ENCODE measurements around the gene CEP170B.
"Not testable (repeated sequence)": the region's sequence is repeated elsewhere in the genome, so short reads cannot be mapped to it uniquely, and the experiment has no call there.

The CEP170B gene

GRCh38 chr14:104830781-104831180, 34.3 kb upstream of the CEP170B start:
- Histone ChIP-seq H3K4me3 (replicated peaks; ENCODE audit: insufficient read depth, low read length) (no peak overlapping the region), H3K27me3 (ENCODE audit: insufficient read depth, poor library complexity, severe bottlenecking) (peaks cover 10% of the 10 kb centered on the region), H3K27ac (replicated peaks) (no peak overlapping the region)
- TF ChIP-seq POLR2AphosphoS5 (IDR thresholded peaks at IDR 0.05; ENCODE audit: low read depth) = no peak
- TF ChIP-seq SPI1 (IDR thresholded peaks at IDR 0.05; ENCODE audit: borderline replicate concordance, low read depth) = no peak
- no peak for TF ChIP-seq GABPA (IDR thresholded peaks at IDR 0.05; ENCODE audit: low read depth)
- TF ChIP-seq REST (IDR thresholded peaks at IDR 0.05; ENCODE audit: insufficient replicate concordance, low read depth) = no peak
- no peak for DNase-seq (ENCODE audit: low read depth in 1 of 2, low spot score in 1 of 2)

DNA sequence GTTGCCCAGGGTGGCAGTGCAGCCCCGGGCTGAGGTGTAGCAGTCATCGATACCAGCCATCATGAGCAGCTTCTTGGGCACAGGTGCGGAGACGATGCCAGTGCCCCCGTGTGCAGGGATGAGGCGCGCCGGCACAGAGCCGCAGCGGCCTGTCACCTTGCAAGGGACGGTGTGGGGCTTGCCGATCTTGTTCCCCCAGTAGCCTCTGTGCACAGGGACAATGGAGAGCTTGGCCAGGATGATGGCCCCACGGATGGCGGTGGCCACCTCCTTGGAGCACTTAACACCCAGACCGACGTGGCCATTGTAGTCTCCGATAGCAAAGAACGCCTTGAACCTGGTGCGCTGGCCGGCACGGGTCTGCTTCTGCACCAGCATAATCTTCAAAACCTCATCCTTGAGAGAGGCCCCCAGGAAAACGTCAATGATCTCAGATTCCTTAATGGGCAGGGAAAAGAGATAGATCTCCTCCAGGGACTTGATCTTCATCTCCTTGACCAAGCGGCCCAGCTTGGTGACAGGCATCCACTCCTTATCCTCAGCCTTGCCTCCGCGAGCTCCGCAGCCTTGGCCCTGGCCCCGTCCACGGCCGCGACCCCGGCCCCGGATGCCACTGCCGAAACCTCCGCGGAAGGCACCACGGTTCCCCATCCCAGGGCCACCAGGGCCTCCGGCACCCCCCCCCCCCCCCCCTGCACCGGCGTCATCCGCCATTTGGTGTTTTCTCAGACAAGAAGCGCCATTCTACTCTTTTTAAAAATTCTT, 28.7 kb upstream of the CEP170B start:
- not testable (repeated sequence) for H3K27ac ChIP-seq (replicated peaks); H3K4me3 ChIP-seq (replicated peaks; ENCODE audit: insufficient read depth, low read length); DNase-seq (ENCODE audit: low read depth in 1 of 2, low spot score in 1 of 2); H3K27me3 ChIP-seq (ENCODE audit: insufficient read depth, poor library complexity, severe bottlenecking)

DNA sequence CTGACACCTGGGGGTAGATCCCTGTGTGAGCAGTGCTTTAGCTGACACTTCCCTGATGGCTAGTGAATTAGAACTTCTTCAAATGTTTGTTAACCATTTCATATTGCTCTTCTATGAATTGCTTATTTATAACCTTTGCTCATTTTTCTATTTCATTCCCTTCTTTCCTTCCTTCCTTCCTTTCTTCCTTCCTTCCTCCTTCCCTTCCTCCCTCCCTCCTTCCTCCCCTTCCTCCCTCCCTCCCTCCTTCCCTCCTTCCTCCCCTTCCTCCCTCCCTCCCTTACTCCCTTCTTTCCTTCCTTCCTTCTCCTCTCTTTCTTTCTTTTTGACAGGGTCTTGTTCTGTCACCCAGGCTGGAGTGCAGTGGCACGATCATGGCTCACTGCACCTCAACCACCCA, 23.3 kb upstream of the CEP170B start:
- peaks cover 36% of the 10 kb centered on the region for H3K27me3 ChIP-seq (ENCODE audit: insufficient read depth, poor library complexity, severe bottlenecking)
- H3K27ac ChIP-seq (replicated peaks) = no peak overlapping the region
- TF ChIP-seq GABPA (IDR thresholded peaks at IDR 0.05; ENCODE audit: low read depth) = no peak
- TF ChIP-seq CTCF (IDR thresholded peaks at IDR 0.05; ENCODE audit: insufficient read depth, low read length) = no peak
- TF ChIP-seq REST (IDR thresholded peaks at IDR 0.05; ENCODE audit: insufficient replicate concordance, low read depth) = no peak
- no peak for TF ChIP-seq SPI1 (IDR thresholded peaks at IDR 0.05; ENCODE audit: borderline replicate concordance, low read depth)
- no peak for TF ChIP-seq POLR2AphosphoS5 (IDR thresholded peaks at IDR 0.05; ENCODE audit: low read depth)

DNA sequence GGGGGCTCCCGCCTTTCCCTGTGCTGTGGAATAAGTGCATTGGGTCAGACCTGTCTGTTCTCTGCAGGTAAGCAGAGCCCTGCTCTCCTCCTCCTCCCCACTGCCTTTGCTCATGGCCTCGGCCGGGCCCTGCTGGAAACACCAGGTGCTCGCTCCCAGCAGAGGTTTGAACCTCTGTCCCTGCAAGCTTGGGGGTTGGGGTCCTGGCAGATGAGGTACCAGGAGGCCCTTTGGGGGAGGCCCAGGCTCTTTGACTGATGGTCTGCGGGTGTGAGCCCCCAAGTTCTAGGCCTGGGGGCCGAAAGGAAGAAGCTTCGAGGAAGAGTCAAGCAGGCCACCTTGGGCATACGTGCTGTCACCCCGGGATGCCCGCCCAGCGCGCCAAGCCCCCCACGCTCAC, 22.1 kb upstream of the CEP170B start:
- Histone ChIP-seq H3K27ac (replicated peaks) (no peak overlapping the region), H3K27me3 (ENCODE audit: insufficient read depth, poor library complexity, severe bottlenecking) (peaks cover 36% of the 10 kb centered on the region), H3K4me3 (replicated peaks; ENCODE audit: insufficient read depth, low read length) (no peak overlapping the region)
- no peak for DNase-seq (ENCODE audit: low read depth in 1 of 2, low spot score in 1 of 2)
- TF ChIP-seq CTCF (IDR thresholded peaks at IDR 0.05; ENCODE audit: insufficient read depth, low read length) (no peak), GABPA (IDR thresholded peaks at IDR 0.05; ENCODE audit: low read depth) (no peak), SPI1 (IDR thresholded peaks at IDR 0.05; ENCODE audit: borderline replicate concordance, low read depth) (no peak), POLR2AphosphoS5 (IDR thresholded peaks at IDR 0.05; ENCODE audit: low read depth) (no peak), REST (IDR thresholded peaks at IDR 0.05; ENCODE audit: insufficient replicate concordance, low read depth) (no peak)

More for the DNA sequence above, 23.3 kb upstream of the CEP170B start:
- DNase-seq (ENCODE audit: low read depth in 1 of 2, low spot score in 1 of 2) = no peak
- no peak overlapping the region for H3K4me3 ChIP-seq (replicated peaks; ENCODE audit: insufficient read depth, low read length)
